HG02870 (cell line): ENCODE measurements around the gene PPP1R27.

Experiments
- ATAC-seq: cut with Tn5 transposase; IDR thresholded peaks from one replicate; pipeline ENCODE4 v1.9.1; 2021; ENCODE audit warnings: mild to moderate bottlenecking, moderate library complexity; ENCODE audit not compliant: unreplicated experiment

PPP1R27 gene

GRCh38 chr17:81863123-81863675 lies 28.3 kb upstream of the PPP1R27 start:
- no peak for ATAC-seq

GRCh38 chr17:81860756-81861568 lies 26.1 kb upstream of the PPP1R27 start:
- ATAC-seq: peak; percentile 86

- no peak for ATAC-seq
Observed at GRCh38 chr17:81859906-81860755, 25.3 kb upstream of the PPP1R27 start, which contains the start of gene P4HB. Gene P4HB (minus strand): TSS chr17:81860535. CDS start chr17:81860471, 64 bp downstream.

- ATAC-seq: no peak
Observed at GRCh38 chr17:81858967-81859905, 24.4 kb upstream of the PPP1R27 start.

GRCh38 chr17:81858170-81858966 lies 23.5 kb upstream of the PPP1R27 start:
- no peak for ATAC-seq

DNA sequence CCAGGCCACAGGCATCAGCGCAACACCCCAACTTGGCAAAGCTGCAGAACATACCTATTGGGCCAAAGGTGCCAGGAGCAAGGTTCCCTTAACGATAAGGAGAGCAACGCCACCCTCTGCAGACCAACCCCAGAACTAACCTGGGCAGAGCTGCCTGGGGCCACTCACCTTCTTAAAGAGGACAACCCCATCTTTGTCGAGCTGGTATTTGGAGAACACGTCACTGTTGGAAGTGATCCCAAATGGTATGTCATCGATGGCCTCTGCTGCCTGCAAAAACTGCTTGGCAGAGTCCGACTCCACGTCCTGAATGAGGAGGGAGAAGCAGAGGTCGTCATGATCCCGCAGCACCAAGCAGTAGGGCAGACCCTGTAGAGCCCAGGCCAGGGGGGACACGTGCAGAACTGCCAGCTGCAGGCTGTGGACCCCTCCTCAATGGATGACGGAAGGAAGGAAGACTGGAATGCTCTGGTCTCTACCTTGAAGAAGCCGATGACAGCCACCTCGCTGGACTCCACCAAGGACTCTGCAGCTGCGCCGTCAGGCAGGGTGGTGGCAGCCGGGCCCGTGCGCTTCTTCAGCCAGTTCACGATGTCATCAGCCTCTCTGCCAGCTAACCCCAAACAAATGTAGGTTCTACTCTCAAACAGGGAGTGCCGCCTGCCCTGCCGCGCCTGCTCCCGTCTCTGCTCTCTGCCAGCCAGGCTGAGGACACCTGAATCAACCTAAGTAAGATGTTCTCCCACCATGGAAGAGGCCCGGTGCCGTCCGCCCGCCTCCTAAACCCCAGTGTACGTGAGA lies 20.3 kb upstream of the PPP1R27 start:
- ATAC-seq: no peak

DNA sequence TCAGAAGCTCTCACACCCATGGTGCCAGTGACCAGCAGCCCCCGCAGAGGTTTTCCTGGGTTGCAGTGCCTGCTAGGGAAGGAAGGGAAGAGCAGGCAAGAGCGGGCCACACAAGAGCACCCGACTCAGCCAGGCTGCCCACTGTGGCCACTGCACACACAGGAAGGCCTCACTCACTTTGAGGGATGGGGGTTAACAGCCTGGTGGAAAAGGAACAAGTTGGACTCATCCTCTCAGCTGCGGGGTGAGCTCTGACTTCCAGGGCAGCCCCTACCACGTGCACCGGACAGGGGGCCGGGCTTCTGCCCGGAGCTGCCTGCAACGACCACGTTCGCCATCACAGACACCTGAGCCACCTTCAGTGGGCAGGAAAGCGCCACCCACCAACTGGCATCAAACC lies 17.4 kb upstream of the PPP1R27 start:
- ATAC-seq: no peak

- ATAC-seq: no peak
Observed at GRCh38 chr17:81851423-81851822, 16.6 kb upstream of the PPP1R27 start.

GRCh38 chr17:81849457-81849856 lies 14.6 kb upstream of the PPP1R27 start:
- ATAC-seq: no peak

DNA sequence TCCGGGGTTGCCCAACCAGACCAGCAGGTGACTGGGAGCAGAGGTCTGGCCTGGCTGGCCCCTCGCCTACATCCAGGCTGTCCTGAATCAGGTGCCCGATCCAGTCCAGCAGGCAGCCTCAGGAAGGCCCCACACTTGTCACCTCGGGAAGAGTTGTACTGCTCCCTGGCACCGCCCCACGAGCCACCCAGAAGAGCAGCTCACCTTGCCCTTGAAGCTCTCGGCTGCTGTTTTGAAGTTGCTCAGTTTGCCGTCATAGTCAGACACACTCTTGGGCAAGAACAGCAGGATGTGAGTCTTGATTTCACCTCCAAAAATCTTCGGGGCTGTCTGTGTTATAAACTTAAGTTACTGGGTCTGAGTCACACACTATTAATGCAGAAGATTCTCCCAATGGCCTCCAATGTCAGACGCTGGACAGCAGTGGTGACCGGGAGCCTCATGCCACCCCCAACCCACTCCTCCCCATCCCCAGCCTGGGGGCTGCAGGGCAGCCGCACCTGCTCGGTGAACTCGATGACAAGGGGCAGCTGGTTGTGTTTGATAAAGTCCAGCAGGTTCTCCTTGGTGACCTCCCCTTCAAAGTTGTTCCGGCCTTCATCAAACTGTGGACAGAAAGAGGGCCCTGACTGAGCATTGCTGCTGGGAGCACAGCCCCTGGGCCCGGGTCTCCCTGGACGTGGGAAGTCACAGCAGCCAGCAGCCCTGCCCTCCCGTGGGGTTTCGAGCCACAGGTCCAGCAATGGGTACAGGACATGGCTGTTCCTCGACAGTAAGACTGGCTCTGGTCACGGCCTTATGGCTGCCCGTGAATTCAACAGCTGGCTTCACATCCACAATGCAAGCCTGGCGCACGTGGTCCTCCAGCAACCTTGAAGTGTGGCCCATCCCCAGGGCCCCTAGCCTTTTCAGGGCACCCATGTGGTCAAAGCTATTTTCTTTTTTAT lies 12.2 kb upstream of the PPP1R27 start:
- no peak for ATAC-seq

- no peak for ATAC-seq
Observed at GRCh38 chr17:81845881-81846742, 11.3 kb upstream of the PPP1R27 start.

DNA sequence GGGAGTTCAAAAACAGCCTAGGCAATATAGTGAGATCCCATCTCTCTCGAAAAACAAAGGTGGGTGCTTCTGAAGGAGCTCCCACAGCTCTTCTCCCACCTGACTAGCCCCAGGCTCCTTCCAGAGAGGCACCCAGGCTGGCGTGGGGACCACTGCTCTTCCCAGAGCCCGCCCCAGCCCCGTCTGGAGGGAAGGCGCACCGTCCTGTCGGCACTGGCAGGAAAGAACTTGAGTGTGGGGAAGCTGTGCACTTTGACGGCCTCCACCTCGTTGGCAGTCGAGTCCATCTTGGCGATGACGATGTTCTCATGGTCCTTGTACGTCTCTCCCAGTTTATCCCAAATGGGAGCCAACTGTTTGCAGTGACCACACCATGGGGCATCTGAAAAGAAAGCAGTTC lies 10.5 kb upstream of the PPP1R27 start:
- no peak for ATAC-seq

DNA sequence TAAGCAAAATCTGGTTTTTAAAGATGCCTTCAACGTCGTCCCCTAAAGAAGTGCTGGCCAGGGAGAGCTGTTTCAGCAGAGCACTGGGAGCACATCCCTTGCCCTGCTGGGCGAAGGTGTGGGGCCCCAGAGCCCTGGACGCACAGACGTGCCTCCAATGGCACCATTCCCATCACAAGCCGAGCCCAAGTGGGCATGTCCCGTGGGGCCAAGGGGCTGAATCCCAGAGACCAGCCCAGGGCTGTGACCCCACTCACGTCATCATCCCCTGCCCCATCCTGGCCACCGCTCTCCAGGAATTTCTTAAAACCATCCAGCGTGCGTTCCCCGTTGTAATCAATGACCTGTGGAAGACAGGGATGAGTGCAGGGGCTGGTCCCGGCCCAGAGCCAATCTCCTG lies 10.0 kb upstream of the PPP1R27 start:
- ATAC-seq: no peak

DNA sequence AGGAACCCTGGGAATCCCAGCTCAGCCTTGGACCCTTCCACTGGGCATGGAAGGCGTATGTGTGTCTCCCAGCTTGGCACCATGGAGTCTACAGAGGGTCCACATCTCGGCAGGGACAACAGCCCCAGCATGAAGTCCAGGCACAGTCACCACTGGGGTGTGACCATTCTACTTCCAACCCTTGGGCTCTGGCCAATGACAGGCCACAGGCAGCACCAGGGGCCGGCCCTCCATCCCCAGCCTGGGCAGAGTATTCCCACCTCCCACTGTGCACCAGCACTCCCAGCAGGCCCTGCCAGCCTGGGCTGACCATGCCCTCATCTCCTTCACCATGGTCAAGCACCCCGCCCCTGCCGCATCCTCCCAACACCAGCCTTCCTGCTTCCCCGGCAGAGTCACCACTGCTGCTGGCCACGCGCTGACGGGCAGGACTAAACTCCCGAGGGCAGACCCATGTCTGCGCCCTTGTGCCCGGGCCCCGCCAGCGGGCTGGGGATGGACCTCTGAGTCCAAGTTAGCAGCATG lies 9.5 kb upstream of the PPP1R27 start:
- no peak for ATAC-seq

DNA sequence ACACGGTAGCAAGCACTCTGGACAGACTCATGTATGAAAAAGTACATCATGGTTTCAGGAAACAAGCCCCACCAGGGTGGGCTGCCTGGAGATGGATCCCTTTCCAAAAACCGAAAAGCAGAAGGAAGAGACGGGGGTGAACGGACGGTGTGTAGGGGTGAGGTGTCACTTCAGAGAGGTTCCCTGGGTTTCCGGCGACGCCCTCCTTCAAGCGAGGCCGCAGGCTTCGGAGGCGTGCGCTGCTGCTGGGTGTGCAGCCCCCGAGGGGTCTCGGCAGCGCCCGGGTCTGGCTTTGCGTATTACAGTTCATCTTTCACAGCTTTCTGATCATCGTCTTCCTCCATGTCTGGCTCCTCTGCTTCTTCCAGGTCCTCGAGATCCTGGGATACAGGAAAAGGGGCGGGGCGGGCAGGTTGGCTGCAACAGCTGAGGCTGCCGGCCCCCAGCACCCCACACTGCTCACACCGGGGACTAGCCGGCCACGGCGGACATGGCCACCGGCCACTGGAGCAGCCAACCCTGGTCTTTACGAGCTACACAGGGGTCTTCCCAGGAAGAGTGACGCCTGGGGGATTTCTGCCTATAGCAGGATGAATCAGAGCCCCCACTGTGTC lies 9.0 kb upstream of the PPP1R27 start:
- no peak for ATAC-seq
